Astrocyte (in vitro differentiated cells and primary cell): ENCODE data around the gene SUFU.

ENCODE experiments used
- CTCF ChIP-seq: IDR thresholded peaks from 2 replicates; pipeline ENCODE4 v1.5.1; 2011; ENCODE audit warnings: low read depth, mild to moderate bottlenecking, inconsistent platforms, low read length, moderate library complexity; ENCODE audit not compliant: insufficient read depth
- EZH2 ChIP-seq: IDR thresholded peaks from 2 replicates; pipeline ENCODE4 v1.6.1; 2012; ENCODE audit warnings: mild to moderate bottlenecking, low read length, inconsistent platforms; ENCODE audit not compliant: insufficient read depth

- TF ChIP-seq CTCF, result no peak
- TF ChIP-seq EZH2, result no peak
Measured at GRCh38 chr10:102682981-102683380, 179.2 kb downstream of the SUFU start.
